Esophagus muscularis mucosa (tissue), 3 donors: ENCODE data around the gene ERAS.

Source experiments
- POLR2A ChIP-seq: fragments of 450-650 bp; IDR thresholded peaks from one replicate; pipeline ENCODE4 v1.6.1; 2017; ENCODE audit warnings: antibody characterized with exemption, moderate library complexity, mild to moderate bottlenecking, low read depth
- TF ChIP-seq, protein P1 (sequence below), 3 experiments: fragments of 200-600 bp in 2 of 3; fragments of 450-650 bp in 1 of 3; sonication (generic) in 2 of 3; IDR thresholded peaks; one replicate each; pipeline ENCODE4 v1.5.1; 2017 to 2019; ENCODE audit warnings: antibody characterized with exemption in 3 of 3, mild to moderate bottlenecking in 2 of 3, moderate library complexity in 1 of 3

DNA sequence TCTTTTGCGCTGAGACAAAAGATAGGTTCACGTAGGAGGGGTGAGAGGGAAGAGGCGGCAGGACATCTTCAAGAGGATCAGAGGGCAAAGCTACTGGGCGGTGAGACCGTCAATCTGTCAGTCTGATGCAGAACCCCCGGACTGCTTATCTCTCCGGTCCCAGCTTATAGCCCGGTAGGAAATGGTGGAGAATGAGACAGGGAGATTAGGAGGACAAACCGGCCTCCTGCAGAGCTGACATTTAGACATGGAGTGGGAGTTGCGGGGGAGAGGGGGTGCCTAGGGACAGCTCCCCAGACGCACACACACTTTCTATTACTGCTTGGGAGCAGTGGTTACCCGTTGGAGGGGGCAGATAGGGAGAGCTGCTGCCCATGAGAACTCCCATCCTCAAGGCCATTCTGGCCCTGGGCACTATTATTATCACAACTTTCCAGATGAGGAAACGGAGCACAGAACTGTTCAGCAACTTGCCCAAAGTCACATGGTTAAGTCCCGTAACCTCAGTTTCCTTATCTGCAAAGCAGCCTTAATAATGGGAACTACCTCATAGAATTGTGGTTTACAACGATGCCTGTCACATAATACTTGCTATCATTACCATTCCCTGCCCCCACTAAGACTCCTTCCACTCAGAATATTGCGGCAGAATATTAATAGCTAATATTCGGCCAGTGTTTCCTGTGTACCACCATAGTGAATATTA is 25.6 kb upstream of the ERAS start:
- no peak for TF ChIP-seq POLR2A
- TF ChIP-seq, protein P1, sequence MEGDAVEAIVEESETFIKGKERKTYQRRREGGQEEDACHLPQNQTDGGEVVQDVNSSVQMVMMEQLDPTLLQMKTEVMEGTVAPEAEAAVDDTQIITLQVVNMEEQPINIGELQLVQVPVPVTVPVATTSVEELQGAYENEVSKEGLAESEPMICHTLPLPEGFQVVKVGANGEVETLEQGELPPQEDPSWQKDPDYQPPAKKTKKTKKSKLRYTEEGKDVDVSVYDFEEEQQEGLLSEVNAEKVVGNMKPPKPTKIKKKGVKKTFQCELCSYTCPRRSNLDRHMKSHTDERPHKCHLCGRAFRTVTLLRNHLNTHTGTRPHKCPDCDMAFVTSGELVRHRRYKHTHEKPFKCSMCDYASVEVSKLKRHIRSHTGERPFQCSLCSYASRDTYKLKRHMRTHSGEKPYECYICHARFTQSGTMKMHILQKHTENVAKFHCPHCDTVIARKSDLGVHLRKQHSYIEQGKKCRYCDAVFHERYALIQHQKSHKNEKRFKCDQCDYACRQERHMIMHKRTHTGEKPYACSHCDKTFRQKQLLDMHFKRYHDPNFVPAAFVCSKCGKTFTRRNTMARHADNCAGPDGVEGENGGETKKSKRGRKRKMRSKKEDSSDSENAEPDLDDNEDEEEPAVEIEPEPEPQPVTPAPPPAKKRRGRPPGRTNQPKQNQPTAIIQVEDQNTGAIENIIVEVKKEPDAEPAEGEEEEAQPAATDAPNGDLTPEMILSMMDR (IDR thresholded peaks at IDR 0.05) = no peak
